ENCODE results near the gene SCN2A. TPM values are rescaled to one million over a fixed set of nuclear protein-coding genes. Genes with fewer than 3 reads are reported as not detected.

Gene SCN2A
- total RNA-seq, 1 experiment from 2014 or later: 0.24 TPM

GRCh38 chr2:165191096-165191728 lies 48.0 kb upstream of the SCN2A start:
- TF ChIP-seq CTCF (conservative IDR thresholded peaks at IDR 0.05): no peak
- Histone ChIP-seq H3K4me1 (ENCODE audit: insufficient read depth, low read length) (no peaks in the 10 kb centered on the region), H4K20me1 (ENCODE audit: control insufficient read depth, insufficient read depth, insufficient read length) (no peaks in the 10 kb centered on the region), H3K79me1 (ENCODE audit: insufficient read depth, low read depth, low read length, poor library complexity, severe bottlenecking) (no peaks in the 10 kb centered on the region), H3K56ac (ENCODE audit: insufficient read length, low read depth, low read length) (no peak overlapping the region), H2BK20ac (ENCODE audit: low read depth, low read length, poor library complexity, severe bottlenecking) (no peak overlapping the region), H3K23ac (ENCODE audit: insufficient read length, low read depth, low read length) (no peak overlapping the region), H3K9ac (ENCODE audit: extremely low read depth, insufficient read length, low read length) (no peak overlapping the region), H2BK5ac (ENCODE audit: insufficient read length, low read length) (no peak overlapping the region), H3K4ac (ENCODE audit: low read depth, low read length) (no peak overlapping the region), H2BK12ac (ENCODE audit: insufficient read length, low read depth, low read length) (no peak overlapping the region), H3T11ph (ENCODE audit: low read length) (no peak overlapping the region), H3K4me2 (ENCODE audit: insufficient read depth, insufficient read length, low read length) (no peak overlapping the region), H4K8ac (replicated peaks; ENCODE audit: insufficient read length, low read depth, low read length) (no peak overlapping the region), H4K5ac (ENCODE audit: insufficient read length, low read depth, low read length) (no peak overlapping the region), H2AK5ac (ENCODE audit: insufficient read length, low read length) (no peak overlapping the region), H3K9me3 (ENCODE audit: control insufficient read depth, low read depth, low read length) (no peaks in the 10 kb centered on the region), H3K18ac (ENCODE audit: insufficient read length, low read depth, low read length) (no peak overlapping the region), H3K14ac (ENCODE audit: insufficient read depth, low read length) (no peak overlapping the region), H2BK120ac (ENCODE audit: low read depth, low read length, poor library complexity, severe bottlenecking) (no peak overlapping the region), H3K23me2 (ENCODE audit: insufficient read length, low read depth, low read length, poor library complexity, severe bottlenecking) (no peaks in the 10 kb centered on the region), H3K27ac (ENCODE audit: insufficient read length, low read depth, low read length) (no peak overlapping the region), H3K27me3 (ENCODE audit: insufficient read depth, low read length) (no peaks in the 10 kb centered on the region), H4K91ac (ENCODE audit: insufficient read length, low read depth, low read length) (no peak overlapping the region), H3K79me2 (ENCODE audit: insufficient read depth, low read length) (no peaks in the 10 kb centered on the region), H2BK15ac (ENCODE audit: low read depth, low read length) (no peak overlapping the region), H2AFZ (ENCODE audit: low read length) (no peak overlapping the region)
- no peak for DNase-seq
- WGBS (ENCODE audit: extremely low coverage, insufficient read length, low lambda C conversion rate): no CpG with 5 or more reads among the region's 2 CpGs
- no peaks in the 10 kb centered on the region for H3K36me3 Mint-ChIP-seq (ENCODE audit: insufficient read depth in 1 of 3, low read depth in 3 of 3)
- H3K4me1 Mint-ChIP-seq: 0 out of 4 replicates have a peak, but pooled peaks cover 0 to 5% of the 10 kb centered on the region in 2 experiments
- H3K27ac Mint-ChIP-seq: no peak overlapping the region
- H3K9me3 Mint-ChIP-seq: no peaks in the 10 kb centered on the region
- H3K27me3 Mint-ChIP-seq (ENCODE audit: low read depth): no peaks in the 10 kb centered on the region
- H3K4me3 Mint-ChIP-seq: no peak overlapping the region

Measured in H9 (cell line).